Heart right ventricle (tissue), 16 donors: ENCODE measurements around the gene PAIP2B. TPM values are rescaled to one million over a fixed set of nuclear protein-coding genes. Genes with fewer than 3 reads are reported as not detected.
"Not testable (repeated sequence)": the region's sequence is repeated elsewhere in the genome, so short reads cannot be mapped to it uniquely, and the experiment has no call there.

Experiments used
- ATAC-seq, 8 donors: fragments of 200-7000 bp; cut with Tn5 transposase; one replicate each; pipeline ENCODE4 v1.9.1; 2020; ENCODE audit warnings: mild to moderate bottlenecking in 8 of 8, moderate library complexity in 8 of 8, moderate number of reproducible peaks in 1 of 8
- DNase-seq, 2 donors: peaks; one replicate each; pipeline ENCODE4 v3.0.0-alpha.2; 2020
- H3K27ac ChIP-seq, 10 donors: fragments of 200-600 bp; sonication (generic) in 2 of 10; one replicate each; pipeline versions ENCODE4 v1.5.0 to v1.8.0; 2020 to 2022; ENCODE audit warnings: mild to moderate bottlenecking in 3 of 10
- H3K27me3 ChIP-seq, 7 donors: fragments of 200-600 bp; one replicate each; pipeline ENCODE4 v1.8.0; 2021 to 2022; ENCODE audit warnings: mild to moderate bottlenecking in 2 of 7
- H3K36me3 ChIP-seq, 9 donors: fragments of 200-600 bp; sonication (generic) in 1 of 9; one replicate each; pipeline versions ENCODE4 v1.5.0 to v1.8.0; 2020 to 2022; ENCODE audit warnings: mild to moderate bottlenecking in 2 of 9
- H3K4me1 ChIP-seq, 9 donors: fragments of 200-600 bp; sonication (generic) in 1 of 9; one replicate each; pipeline versions ENCODE4 v1.5.0 to v1.8.0; 2020 to 2022; ENCODE audit warnings: mild to moderate bottlenecking in 4 of 9
- H3K4me3 ChIP-seq, 10 donors: fragments of 200-600 bp; sonication (generic) in 2 of 10; one replicate each; pipeline versions ENCODE4 v1.5.0 to v1.8.0; 2020 to 2022; ENCODE audit warnings: mild to moderate bottlenecking in 7 of 10, moderate library complexity in 2 of 10
- H3K9me3 ChIP-seq, 11 donors: fragments of 200-600 bp in 10 of 11; sonication (generic) in 2 of 11; one replicate each; pipeline versions ENCODE4 v1.5.0 to v1.8.0; 2013 to 2022; ENCODE audit warnings: mild to moderate bottlenecking in 2 of 11, control low read depth in 1 of 11, moderate library complexity in 1 of 11
- WGBS, 2 donors: extraction: QIAGEN DNeasy Blood & Tissue Kit; methylation state at CpG; one replicate each; pipeline ENCODE4 v1.1.7; 2013; ENCODE audit warnings: inconsistent platforms in 1 of 2; 5-methylcytosine and 5-hydroxymethylcytosine counted together
- intact Hi-C, 10 donors: fragments of 100-400 bp; cut with DNase I; formaldehyde crosslinking; loops; one replicate each; pipeline versions ENCODE4 v1.11.1 to v1.14.2; 2022
- polyA plus RNA-seq, 2 donors: library from polyadenylated mRNA; stranded (reverse); fragments of 200-250 nt; gene quantifications; one replicate each; pipeline ENCODE4 v1.2.3, GENCODE V29; 2013
- total RNA-seq, 10 donors: library from RNA; stranded (reverse); fragmentation: NEBNext Ultra II Directional in 3 of 10; extraction: Animal tissue kit (Norgen Biotek cat#: 25700) in 3 of 10; gene quantifications; one replicate each; pipeline versions ENCODE4 v1.2.1 to v1.2.4, GENCODE V29; 2021 to 2023
- TF ChIP-seq, protein P1 (sequence below), 9 donors: fragments of 200-600 bp; sonication (generic) in 2 of 9; IDR thresholded peaks; one replicate each; pipeline versions ENCODE4 v1.5.0 to v1.8.0; 2021 to 2022; ENCODE audit warnings: antibody characterized with exemption in 9 of 9, mild to moderate bottlenecking in 5 of 9, moderate library complexity in 1 of 9
- donor health status: Arrhythmogenic right ventricular cardiomyopathy.
- donor health status: ischemic (EF 13 %, LVEDD 7.1; RV severe dilation, severe dysfunction).
- donor health status: healthy with polysubstance abuse.
- donor health status: DM: no; HTN: yes; CAD: no.
- donor health status: DM: no; HTN: no; CAD: no.
- donor health status: ischemic (EF 25% LVEDD 6.9; RV normal size, moderate dysfunction).
- donor health status: ischemic (EF 25% LVEDD 5.7; RV mildly dilated, moderate dysfunction).
- donor health status: healthy.
- donor health status: DM: yes; HTN: yes; CAD: no.
- donor health status: Ischemic cardiomyopathy.
- donor health status: ischemic (EF 35%, LVEDD 5.7; RV mildly dilated, moderate dysfunction).
- donor health status: nonischemic (EF 11% LVEDD 7.7; RV severe dilation, severe dysfunction).
- donor health status: DM: yes; HTN: yes; CAD: no.
- donor health status: PGD.
- donor health status: ischemic (EF 29% LVEDD 5.4; RV normal size, mild dysfunction).
- donor health status: nonischemic (EF 23%, LVEDD 6.1; RV moderate dilation, normal function).

Gene PAIP2B
- total and polyA plus RNA-seq, 12 donors: 7.2 to 108 (median 60.3) TPM

DNA sequence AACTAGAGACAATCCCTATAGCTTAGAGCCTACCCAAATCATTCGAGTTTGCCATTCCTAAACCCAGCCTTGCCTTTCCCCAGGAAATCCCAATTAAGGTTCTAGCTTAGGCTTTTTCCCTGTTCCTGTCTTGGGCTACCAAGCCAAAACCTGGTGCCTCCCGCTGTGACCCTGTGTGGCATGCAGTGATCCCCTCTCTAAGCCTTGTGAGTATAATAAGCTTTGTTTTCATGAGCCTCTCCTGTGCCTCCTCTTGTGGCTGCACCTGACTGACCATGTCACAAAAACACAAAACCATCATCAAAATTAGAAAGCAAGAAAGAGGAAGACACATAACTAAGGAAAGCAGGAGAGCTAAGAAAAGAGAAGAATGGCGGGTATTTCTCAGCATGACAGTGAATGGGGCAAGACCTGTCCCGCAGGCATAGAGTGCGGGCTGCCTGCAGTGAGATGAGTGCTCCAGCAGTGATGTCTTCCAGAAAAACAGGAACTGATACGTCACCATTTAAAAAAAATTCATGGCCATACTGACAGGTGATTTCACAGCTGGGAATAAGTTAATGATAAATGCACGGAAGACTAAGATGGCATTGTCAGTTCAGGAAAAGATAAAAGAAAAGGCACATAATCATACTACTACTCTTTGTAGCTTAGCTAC, 9.2 kb upstream of the PAIP2B start:
- intact Hi-C loops: no loop called here

GRCh38 chr2:71233072-71233471, 6.2 kb upstream of the PAIP2B start:
- WGBS, 2 donors: 78 to 91% methylated on average over 7 of the region's 7 CpGs
- DNase-seq, H3K27me3 ChIP-seq, intact Hi-C loops, H3K4me3 ChIP-seq, H3K9me3 ChIP-seq, ATAC-seq, H3K36me3 ChIP-seq, H3K27ac ChIP-seq: not testable (repeated sequence)
- peaks cover 0 to 11% (median 0%) of the 10 kb centered on the region in 9 donors for H3K4me1 ChIP-seq

More for the DNA sequence above, 9.2 kb upstream of the PAIP2B start:
- peaks cover 0 to 6% (median 0%) of the 10 kb centered on the region in 11 donors for H3K9me3 ChIP-seq
- H3K4me1 ChIP-seq: peaks cover 0 to 29% (median 10%) of the 10 kb centered on the region in 9 donors
- no peaks in the 10 kb centered on the region for H3K36me3 ChIP-seq
- H3K27ac ChIP-seq: peak overlapping the region in 1 of 10 donors; percentile 20
- WGBS, 2 donors: 50% methylated on average over 7 of the region's 7 CpGs
- H3K27me3 ChIP-seq: peaks cover 0 to 3% (median 0%) of the 10 kb centered on the region in 7 donors
- TF ChIP-seq, protein P1, sequence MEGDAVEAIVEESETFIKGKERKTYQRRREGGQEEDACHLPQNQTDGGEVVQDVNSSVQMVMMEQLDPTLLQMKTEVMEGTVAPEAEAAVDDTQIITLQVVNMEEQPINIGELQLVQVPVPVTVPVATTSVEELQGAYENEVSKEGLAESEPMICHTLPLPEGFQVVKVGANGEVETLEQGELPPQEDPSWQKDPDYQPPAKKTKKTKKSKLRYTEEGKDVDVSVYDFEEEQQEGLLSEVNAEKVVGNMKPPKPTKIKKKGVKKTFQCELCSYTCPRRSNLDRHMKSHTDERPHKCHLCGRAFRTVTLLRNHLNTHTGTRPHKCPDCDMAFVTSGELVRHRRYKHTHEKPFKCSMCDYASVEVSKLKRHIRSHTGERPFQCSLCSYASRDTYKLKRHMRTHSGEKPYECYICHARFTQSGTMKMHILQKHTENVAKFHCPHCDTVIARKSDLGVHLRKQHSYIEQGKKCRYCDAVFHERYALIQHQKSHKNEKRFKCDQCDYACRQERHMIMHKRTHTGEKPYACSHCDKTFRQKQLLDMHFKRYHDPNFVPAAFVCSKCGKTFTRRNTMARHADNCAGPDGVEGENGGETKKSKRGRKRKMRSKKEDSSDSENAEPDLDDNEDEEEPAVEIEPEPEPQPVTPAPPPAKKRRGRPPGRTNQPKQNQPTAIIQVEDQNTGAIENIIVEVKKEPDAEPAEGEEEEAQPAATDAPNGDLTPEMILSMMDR (IDR thresholded peaks at IDR 0.05): no peak
- no peak for DNase-seq
- no peak overlapping the region for H3K4me3 ChIP-seq
- ATAC-seq: no peak

DNA sequence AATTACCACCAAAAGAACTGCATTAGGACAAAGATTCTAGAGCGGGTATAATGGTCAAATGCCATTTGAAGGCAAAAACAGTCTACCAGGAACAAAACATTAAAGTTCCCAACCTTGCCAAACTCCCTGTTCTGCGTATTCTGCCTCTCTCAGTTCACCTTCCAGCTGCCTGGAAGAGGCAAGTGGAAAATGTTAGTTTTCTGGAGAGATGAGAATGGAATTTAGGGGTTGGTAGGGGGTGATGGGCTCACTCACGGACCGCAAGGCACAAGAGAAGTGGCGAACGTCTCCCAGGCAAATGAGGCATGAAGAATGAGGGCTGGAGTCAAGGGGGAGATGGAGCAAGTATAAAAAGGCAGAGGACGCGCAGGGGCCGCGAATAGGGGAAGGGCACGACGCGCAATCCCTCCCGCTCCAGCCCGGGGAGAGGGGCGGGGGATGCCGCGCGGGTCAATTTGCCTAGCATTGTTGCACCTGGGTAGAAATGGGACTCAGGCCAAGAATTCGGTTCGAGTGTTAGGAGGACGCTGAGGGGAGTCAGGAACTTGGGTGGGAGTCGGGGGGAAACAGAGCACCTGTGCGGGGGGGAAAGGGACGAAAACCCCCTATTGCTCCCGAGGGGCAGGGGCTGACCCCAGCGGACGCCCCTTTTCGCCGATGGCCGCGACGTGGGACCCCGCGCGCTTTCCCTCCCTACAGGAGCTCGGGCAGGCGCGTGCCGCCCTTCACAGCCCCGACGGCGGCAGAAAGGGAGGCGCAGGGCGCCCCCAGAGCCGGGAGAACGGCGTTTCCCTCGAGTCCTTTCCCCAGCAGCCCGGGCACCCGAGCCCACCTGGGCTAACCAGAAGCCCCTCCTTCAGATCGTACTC, 573 bp downstream of the PAIP2B start:
- peak overlapping the region; percentile 51 to 95 (median 90) for H3K27ac ChIP-seq
- H3K27me3 ChIP-seq: peaks cover 0 to 5% (median 0%) of the 10 kb centered on the region in 7 donors
- intact Hi-C loops: loop anchor here in 7 of 10 donors (1.0 to 10.0 kb wide), 9 partner anchors 16 to 288 kb away; partner anchors contain the start of gene ZNF638 (in 2 of the 7)
- TF ChIP-seq, protein P1 (IDR thresholded peaks at IDR 0.05): no peak
- H3K36me3 ChIP-seq: no peaks in the 10 kb centered on the region
- DNase-seq (peak; percentile 45 to 51), ATAC-seq (peak; percentile 8 to 45 (median 18))
- no peaks in the 10 kb centered on the region for H3K9me3 ChIP-seq
- WGBS, 2 donors: 1 to 2% methylated on average over 52 of the region's 52 CpGs
- H3K4me3 ChIP-seq: peak overlapping the region; percentile 49 to 94 (median 84)
- peaks cover 0 to 19% (median 6%) of the 10 kb centered on the region in 9 donors for H3K4me1 ChIP-seq

GRCh38 chr2:71224935-71225334, 2.0 kb downstream of the PAIP2B start:
- Histone ChIP-seq H3K36me3 (no peaks in the 10 kb centered on the region), H3K27me3 (peaks cover 0 to 5% (median 0%) of the 10 kb centered on the region in 7 donors), H3K4me3 (peak overlapping the region in 6 of 10 donors; percentile 72 to 94 (median 86)), H3K4me1 (peaks cover 0 to 19% (median 6%) of the 10 kb centered on the region in 9 donors), H3K27ac (peak overlapping the region in 7 of 10 donors; percentile 80 to 95 (median 93)), H3K9me3 (no peaks in the 10 kb centered on the region)
- no peak for ATAC-seq
- TF ChIP-seq, protein P1 (IDR thresholded peaks at IDR 0.05): no peak
- DNase-seq: no peak
- intact Hi-C loops: loop anchor here in 9 of 10 donors (1.0 to 10.0 kb wide), 11 partner anchors 52 to 290 kb away; partner anchors contain the start of gene ZNF638 (in 3 of the 9)
